ENCODE data around the gene ADIG.

DNA sequence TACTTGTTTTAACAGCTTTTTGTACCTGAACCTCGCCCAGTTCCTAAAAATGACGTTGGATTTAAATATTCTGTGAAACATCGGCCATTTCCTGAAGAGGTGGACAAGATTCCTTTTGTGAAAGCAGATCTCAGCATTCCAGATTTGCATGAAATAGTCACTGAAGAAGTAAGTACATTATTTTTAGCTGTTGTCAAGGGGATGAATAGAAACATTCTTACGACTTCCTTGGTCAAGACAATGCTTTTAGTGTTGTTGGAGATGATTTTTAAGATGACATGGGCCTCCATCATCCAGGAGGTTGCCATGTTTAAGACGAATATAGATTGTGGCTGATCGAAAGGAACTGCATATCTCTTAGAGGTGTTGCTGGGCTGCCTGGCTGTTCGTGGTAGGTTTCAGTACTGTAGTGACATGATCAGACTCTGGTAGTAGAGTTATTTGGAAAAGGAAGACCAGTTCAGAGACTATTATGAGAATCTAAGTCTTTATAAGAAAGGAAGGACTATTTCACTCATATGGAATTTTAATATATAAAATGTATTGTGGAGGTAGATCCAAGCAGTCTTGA is 29.9 kb upstream of the ADIG start:
- TF ChIP-seq, protein P1, sequence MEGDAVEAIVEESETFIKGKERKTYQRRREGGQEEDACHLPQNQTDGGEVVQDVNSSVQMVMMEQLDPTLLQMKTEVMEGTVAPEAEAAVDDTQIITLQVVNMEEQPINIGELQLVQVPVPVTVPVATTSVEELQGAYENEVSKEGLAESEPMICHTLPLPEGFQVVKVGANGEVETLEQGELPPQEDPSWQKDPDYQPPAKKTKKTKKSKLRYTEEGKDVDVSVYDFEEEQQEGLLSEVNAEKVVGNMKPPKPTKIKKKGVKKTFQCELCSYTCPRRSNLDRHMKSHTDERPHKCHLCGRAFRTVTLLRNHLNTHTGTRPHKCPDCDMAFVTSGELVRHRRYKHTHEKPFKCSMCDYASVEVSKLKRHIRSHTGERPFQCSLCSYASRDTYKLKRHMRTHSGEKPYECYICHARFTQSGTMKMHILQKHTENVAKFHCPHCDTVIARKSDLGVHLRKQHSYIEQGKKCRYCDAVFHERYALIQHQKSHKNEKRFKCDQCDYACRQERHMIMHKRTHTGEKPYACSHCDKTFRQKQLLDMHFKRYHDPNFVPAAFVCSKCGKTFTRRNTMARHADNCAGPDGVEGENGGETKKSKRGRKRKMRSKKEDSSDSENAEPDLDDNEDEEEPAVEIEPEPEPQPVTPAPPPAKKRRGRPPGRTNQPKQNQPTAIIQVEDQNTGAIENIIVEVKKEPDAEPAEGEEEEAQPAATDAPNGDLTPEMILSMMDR (IDR thresholded peaks at IDR 0.05; ENCODE audit: borderline replicate concordance, extremely low read depth, low read length, poor library complexity, severe bottlenecking), result no peak
- TF ChIP-seq EZH2 (IDR thresholded peaks at IDR 0.05; ENCODE audit: borderline replicate concordance, low read depth, low read length, severe bottlenecking), result no peak

Measured in DND-41 (cell line).